ENCODE data around the gene INPP5K. TPM values are rescaled to one million over a fixed set of nuclear protein-coding genes. Genes with fewer than 3 reads are reported as not detected.

INPP5K gene
- total and polyA plus RNA-seq, 2 of the 4 experiments (the other 2 are of a cell fraction) = 14.9 to 17.4 TPM

- dilution Hi-C loops (cut with HindIII; ENCODE audit: low sequenced_read_pairs, unreplicated experiment) = no loop called here
- Histone ChIP-seq H2BK15ac (ENCODE audit: low read depth, low read length) (no peak overlapping the region), H3K23ac (ENCODE audit: low read depth, low read length) (no peak overlapping the region), H2AFZ (replicated peaks; ENCODE audit: low read length, poor library complexity) (peak overlapping the region; percentile 51), H2BK120ac (ENCODE audit: low read depth, low read length) (no peak overlapping the region), H2BK5ac (ENCODE audit: low read depth, low read length, poor library complexity, severe bottlenecking) (no peak overlapping the region), H3K4me1 (ENCODE audit: control insufficient read depth, insufficient read depth, low read length) (peaks cover 19% of the 10 kb centered on the region), H3K4ac (ENCODE audit: low read depth, low read length) (peak overlapping the region; percentile 95), H3K79me1 (ENCODE audit: low read depth in 1 of 2, low read length in 2 of 2) (peaks cover 23 to 66% of the 10 kb centered on the region in 2 experiments), H3K36me3 (ENCODE audit: control insufficient read depth, insufficient read depth, low read length) (peaks cover 40% of the 10 kb centered on the region), H2BK20ac (ENCODE audit: low read depth, low read length) (no peak overlapping the region), H3K9me1 (ENCODE audit: insufficient read depth, low read length) (peaks cover 11% of the 10 kb centered on the region), H4K5ac (ENCODE audit: low read depth, low read length) (no peak overlapping the region), H3K9me3 (ENCODE audit: control insufficient read depth, insufficient read depth, low read length) (no peaks in the 10 kb centered on the region), H2AK5ac (ENCODE audit: low read depth, low read length) (peak overlapping the region; percentile 99; the same call in 1 of the 2 replicates), H3K14ac (replicated peaks; ENCODE audit: low read depth, low read length) (no peak overlapping the region), H3K4me2 (ENCODE audit: low read depth, low read length) (peak overlapping the region; percentile 100; the same call in 1 of the 2 replicates), H3K18ac (ENCODE audit: low read depth, low read length) (no peak overlapping the region), H4K91ac (ENCODE audit: insufficient read depth, low read depth, low read length) (no peak overlapping the region), H3K27me3 (ENCODE audit: control insufficient read depth, insufficient read depth, low read length) (no peaks in the 10 kb centered on the region), H2AK9ac (replicated peaks; ENCODE audit: low read depth, low read length, poor library complexity) (peak overlapping the region; percentile 96), H3K9ac (ENCODE audit: low read depth, low read length) (peak overlapping the region; percentile 99; the same call in 1 of the 2 replicates), H4K8ac (ENCODE audit: low read depth in 2 of 2, low read length in 2 of 2) (no peak overlapping the region; a peak in 1 of 4 replicates), H3K4me3 (ENCODE audit: insufficient read depth, low read depth, low read length) (no peak overlapping the region), H3K27ac (ENCODE audit: insufficient read depth, low read length) (no peak overlapping the region), H4K20me1 (ENCODE audit: insufficient read depth, low read length) (peaks cover 36% of the 10 kb centered on the region), H3K56ac (ENCODE audit: extremely low read depth, insufficient read depth, low read length) (no peak overlapping the region)
- ATAC-seq (ENCODE audit: low read depth) (no peak), DNase-seq (no peak)
- POLR2A ChIA-PET (ENCODE audit: unreplicated experiment) = no interaction called here
- intact Hi-C loops (cut with micrococcal nuclease) = no loop called here
- no TSS peak for BruUV-seq (replicated peaks)
- no peak for TF ChIP-seq BHLHE40 (IDR thresholded peaks at IDR 0.05; ENCODE audit: low read depth, low read length)
- no peak for TF ChIP-seq MXI1 (IDR thresholded peaks at IDR 0.05; ENCODE audit: borderline replicate concordance, low read depth, low read length)
- TF ChIP-seq SMC3 (IDR thresholded peaks at IDR 0.05; ENCODE audit: low read depth, low read length) = no peak
- TF ChIP-seq ELK1 (IDR thresholded peaks at IDR 0.05; ENCODE audit: borderline replicate concordance, low read depth, low read length) = no peak
- no peak for TF ChIP-seq USF2 (IDR thresholded peaks at IDR 0.05; ENCODE audit: low read depth, low read length)
- TF ChIP-seq NFE2L2 (IDR thresholded peaks at IDR 0.05; ENCODE audit: low read depth, low read length) = no peak
- TF ChIP-seq FOS (IDR thresholded peaks at IDR 0.05; ENCODE audit: low read depth, low read length) = no peak
- no peak for TF ChIP-seq CHD1 (IDR thresholded peaks at IDR 0.05; ENCODE audit: low read depth, low read length)
- no peak for TF ChIP-seq RCOR1 (IDR thresholded peaks at IDR 0.05; ENCODE audit: insufficient replicate concordance, low read length)
- no peak for TF ChIP-seq MAZ (IDR thresholded peaks at IDR 0.05; ENCODE audit: borderline replicate concordance, low read depth, low read length)
- TF ChIP-seq RFX5 (IDR thresholded peaks at IDR 0.05; ENCODE audit: low read depth, low read length) = no peak
- no peak for TF ChIP-seq MAFK (IDR thresholded peaks at IDR 0.05; ENCODE audit: low read depth, low read length)
- no peak for TF ChIP-seq RAD21 (IDR thresholded peaks at IDR 0.05; ENCODE audit: low read length)
- TF ChIP-seq CEBPB (IDR thresholded peaks at IDR 0.05; ENCODE audit: low read depth, low read length) = no peak
- TF ChIP-seq CTCF (conservative IDR thresholded peaks at IDR 0.05; ENCODE audit: low read depth, low read length) = no peak
- no peak for TF ChIP-seq POLR2A (IDR thresholded peaks at IDR 0.05; ENCODE audit: low read depth, low read length)
- in situ Hi-C loops (cut with MboI; ENCODE audit: low sequenced_read_pairs) = no loop called here
- CTCF ChIA-PET = no interaction called here
- WGBS, 2 experiments (ENCODE audit: extremely low coverage in 2 of 2, insufficient read length in 1 of 2) = 99% methylated on average over 19 of the region's 29 CpGs; no CpG with 5 or more reads in 1 of the 2 experiments
These were observed 32.3 kb downstream of the INPP5K start for GRCh38 chr17:1484060-1484535.

Data from IMR-90 (cell line).